A549 (cell line): ENCODE measurements around the gene GADD45B. TPM values are rescaled to one million over a fixed set of nuclear protein-coding genes. Genes with fewer than 3 reads are reported as not detected.
A peak's percentile ranks its signal among the peaks of the same experiment; 100 is the strongest.

Experiments used
- ATAC-seq, 2 experiments: fragments of 200-7000 bp in 1 of 2; fragments of >200 bp in 1 of 2; cut with Nextera tagmentation in 1 of 2; cut with Tn5 transposase in 1 of 2; 3 replicates each; pipeline versions ENCODE4 v1.8.0 to v1.9.1; 2018 to 2020; ENCODE audit warnings: mild to moderate bottlenecking in 1 of 2, moderate library complexity in 1 of 2
- CTCF ChIA-PET: fragments of 300-600 bp; sonication (Branson Sonifier 250); formaldehyde crosslinking; extraction: SDS; loops from one replicate; lab custom pipeline; 2021; ENCODE audit warnings: antibody characterized with exemption, inconsistent platforms; lab: Yijun Ruan, JAX
- POLR2A ChIA-PET: fragments of 350-600 bp; formaldehyde crosslinking; extraction: SDS; loops from one replicate; lab custom pipeline; 2021; ENCODE audit warnings: antibody characterized with exemption, inconsistent platforms; lab: Yijun Ruan, JAX
- DNase-seq, 2 experiments: peaks; one replicate each; pipeline versions ENCODE4 v3.0.0 to v3.0.0-alpha.2; 2011 to 2016; ENCODE audit warnings: low read depth in 1 of 2, low spot score in 1 of 2
- FAIRE-seq: peaks from 2 replicates; lab custom pipeline; 2011; peaks lifted over from hg19 to GRCh38; lab: Jason Lieb, UNC
- H3K27ac ChIP-seq, 2 experiments: fragments of >200 bp; sonication (Bioruptor Twin); formaldehyde crosslinking; 3 replicates each; pipeline ENCODE4 v1.5.1; 2016 to 2017
- H3K4me1 ChIP-seq: fragments of >200 bp; sonication (Bioruptor Twin); formaldehyde crosslinking; 3 replicates; pipeline ENCODE4 v1.6.1; 2016
- H3K4me2 ChIP-seq: fragments of >200 bp; sonication (Bioruptor Twin); formaldehyde crosslinking; 3 replicates; pipeline ENCODE4 v1.6.1; 2016
- H3K4me3 ChIP-seq: fragments of >200 bp; sonication (Bioruptor Twin); formaldehyde crosslinking; 3 replicates; pipeline ENCODE4 v1.5.1; 2016
- H3K9me3 ChIP-seq: fragments of >200 bp; sonication (Bioruptor Twin); formaldehyde crosslinking; 3 replicates; pipeline ENCODE4 v1.6.1; 2016
- BHLHE40 ChIP-seq: IDR thresholded peaks from 2 replicates; pipeline ENCODE4 v1.6.1; 2012; ENCODE audit warnings: low read depth, low read length, inconsistent platforms
- CEBPB ChIP-seq, 2 experiments: fragments of >200 bp in 1 of 2; sonication (Bioruptor Twin) in 1 of 2; formaldehyde crosslinking in 1 of 2; IDR thresholded peaks; 2 replicates each; pipeline ENCODE4 v1.6.1; 2012 to 2016
- EHF ChIP-seq: fragments of 250-450 bp; sonication (Bioruptor Pico); IDR thresholded peaks from 2 replicates; pipeline ENCODE4 v1.5.0; 2020; ENCODE audit warnings: mild to moderate bottlenecking
- FOSB ChIP-seq: fragments of 250-450 bp; sonication (Bioruptor Pico); IDR thresholded peaks from 2 replicates; pipeline ENCODE4 v1.5.0; 2020; ENCODE audit warnings: mild to moderate bottlenecking, moderate library complexity
- GATA3 ChIP-seq: IDR thresholded peaks from 2 replicates; pipeline ENCODE4 v1.6.1; 2012; ENCODE audit warnings: borderline replicate concordance
- JUN ChIP-seq, 2 experiments: fragments of >200 bp; sonication (Bioruptor Twin); formaldehyde crosslinking; IDR thresholded peaks; 2 replicates in 1 of 2; 3 replicates in 1 of 2; pipeline ENCODE4 v1.6.1; 2016 to 2017
- MYC ChIP-seq: IDR thresholded peaks from 2 replicates; pipeline ENCODE4 v1.6.1; 2012; ENCODE audit warnings: mild to moderate bottlenecking, inconsistent platforms, low read length, improper control_type of control experiment, borderline replicate concordance
- PHF8 ChIP-seq: fragments of 200-600 bp; sonication (generic); IDR thresholded peaks from 2 replicates; pipeline ENCODE4 v1.6.1; 2016; ENCODE audit warnings: low read depth, mild to moderate bottlenecking, antibody characterized with exemption, moderate library complexity, borderline replicate concordance
- POLR2A ChIP-seq: IDR thresholded peaks from 2 replicates; pipeline ENCODE4 v1.6.1; 2012; ENCODE audit warnings: mild to moderate bottlenecking, low read length
- ZFP36 ChIP-seq: fragments of 450-650 bp; IDR thresholded peaks from 2 replicates; pipeline ENCODE4 v1.6.1; 2014; ENCODE audit warnings: borderline replicate concordance; ENCODE audit not compliant: partially characterized antibody
- WGBS: methylation state at CpG from one replicate; pipeline ENCODE4 v1.1.6; 2017; ENCODE audit errors: missing lambda C conversion rate; 5-methylcytosine and 5-hydroxymethylcytosine counted together
- polyA plus RNA-seq, 4 experiments: library from polyadenylated mRNA; depleted of rRNA in 3 of 4; stranded (reverse); fragments of >200 nt; fragmentation: RNase III in 1 of 4; extraction: RNeasy Plus Mini Kit Qiagen cat#74134 plus additional on column Dnase treatment in 1 of 4; gene quantifications; 2 replicates in 3 of 4; 3 replicates in 1 of 4; pipeline ENCODE4 v1.2.3, GENCODE V29; 2011 to 2017
- TF ChIP-seq, protein P1 (sequence below): fragments of 450-650 bp; IDR thresholded peaks from 2 replicates; pipeline ENCODE4 v1.6.1; 2014; ENCODE audit warnings: antibody characterized with exemption
- TF ChIP-seq, protein P2 (sequence below): fragments of 250-450 bp; sonication (Bioruptor Pico); IDR thresholded peaks from 2 replicates; pipeline ENCODE4 v1.5.0; 2020; ENCODE audit warnings: low read depth, mild to moderate bottlenecking, moderate library complexity
- TF ChIP-seq, protein P3 (sequence below): IDR thresholded peaks from 2 replicates; pipeline ENCODE4 v1.6.1; 2012; ENCODE audit warnings: low read depth, borderline replicate concordance
- TF ChIP-seq, protein P4 (sequence below): IDR thresholded peaks from 2 replicates; pipeline ENCODE4 v1.6.1; 2012
- TF ChIP-seq, protein P5 (sequence below): fragments of 150-350 bp; IDR thresholded peaks from 2 replicates; pipeline ENCODE4 v1.6.1; 2014; ENCODE audit warnings: low read depth, mild to moderate bottlenecking, low read length
- TF ChIP-seq, protein P6 (sequence below): fragments of 200-600 bp; sonication (generic); IDR thresholded peaks from 2 replicates; pipeline ENCODE4 v1.6.1; 2016; ENCODE audit warnings: antibody characterized with exemption, mild to moderate bottlenecking, moderate library complexity
- TF ChIP-seq, protein P7 (sequence below): fragments of >200 bp; sonication (Bioruptor Twin); formaldehyde crosslinking; IDR thresholded peaks from 3 replicates; pipeline ENCODE4 v1.6.1; 2016

The GADD45B gene
- polyA plus RNA-seq, 2 of the 4 experiments (the other 2 are of a cell fraction) = 39.9 to 72.5 TPM

DNA sequence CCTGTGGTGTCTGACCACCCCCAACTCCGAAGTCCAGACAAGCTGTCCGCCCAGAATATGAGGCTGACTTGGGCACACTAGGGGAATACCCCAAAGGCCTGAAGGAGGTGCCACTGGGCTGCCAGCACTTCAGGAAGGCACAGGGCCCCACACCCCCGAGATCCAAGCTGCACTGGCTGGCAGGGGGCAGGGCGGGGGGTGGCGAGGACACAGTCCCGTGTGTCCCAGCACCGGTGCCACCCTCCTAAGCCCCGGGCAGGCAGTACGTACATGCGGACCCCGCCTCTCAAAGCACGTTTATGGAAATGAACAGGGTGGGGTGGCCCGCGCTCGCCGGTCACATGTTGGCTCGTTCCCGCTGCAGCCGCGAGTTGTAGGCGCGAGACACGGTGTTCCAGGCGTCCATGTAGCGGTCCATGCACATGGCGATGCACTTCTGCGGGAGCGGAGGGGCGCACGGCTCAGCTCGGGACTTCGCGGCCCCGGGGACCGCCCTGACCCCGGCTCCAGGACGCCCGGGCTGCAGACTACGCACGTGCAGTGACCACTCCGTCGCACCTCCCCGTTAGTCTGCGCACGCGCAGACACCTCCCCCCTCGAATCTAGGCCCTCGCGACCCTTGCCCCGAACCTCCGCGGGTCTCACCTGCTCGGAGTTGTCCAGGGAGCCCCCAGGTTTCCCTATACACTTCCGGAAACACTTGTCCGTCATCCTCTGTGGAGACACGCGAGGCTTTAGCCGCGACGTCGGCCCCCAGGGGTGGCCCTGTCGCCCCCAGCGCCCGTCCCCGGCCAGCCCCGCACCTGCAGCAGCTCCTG, 49.1 kb upstream of the GADD45B start:
- POLR2A ChIA-PET = interaction anchor here (0.6 to 1.9 kb wide), 8 partner anchors 15 to 184 kb away, joined by 3 to 16 read pairs (median 3); partner anchors contain the start of genes GADD45B and LMNB2
- H3K4me2 ChIP-seq = peak overlapping the region; percentile 97
- no peaks in the 10 kb centered on the region for H3K9me3 ChIP-seq
- CTCF ChIA-PET = interaction anchor here (1.0 to 1.7 kb wide), 5 partner anchors 28 to 194 kb away, joined by 3 to 10 read pairs (median 4); no protein-coding TSS in a partner anchor
- WGBS = 2% methylated on average over 18 of the region's 66 CpGs
- DNase-seq = peak; percentile 39 to 59
- H3K4me3 ChIP-seq = peak overlapping the region; percentile 95
- H3K4me1 ChIP-seq = peaks cover 17% of the 10 kb centered on the region; the same call in 2 of the 3 replicates
- peak; percentile 28 to 55; a peak in 5 of 6 replicates for ATAC-seq
- no peak for FAIRE-seq
- H3K27ac ChIP-seq = peak overlapping the region; percentile 97 to 99
- TF ChIP-seq, protein P1, sequence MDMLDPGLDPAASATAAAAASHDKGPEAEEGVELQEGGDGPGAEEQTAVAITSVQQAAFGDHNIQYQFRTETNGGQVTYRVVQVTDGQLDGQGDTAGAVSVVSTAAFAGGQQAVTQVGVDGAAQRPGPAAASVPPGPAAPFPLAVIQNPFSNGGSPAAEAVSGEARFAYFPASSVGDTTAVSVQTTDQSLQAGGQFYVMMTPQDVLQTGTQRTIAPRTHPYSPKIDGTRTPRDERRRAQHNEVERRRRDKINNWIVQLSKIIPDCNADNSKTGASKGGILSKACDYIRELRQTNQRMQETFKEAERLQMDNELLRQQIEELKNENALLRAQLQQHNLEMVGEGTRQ = peak; percentile 41
- TF ChIP-seq, protein P2, sequence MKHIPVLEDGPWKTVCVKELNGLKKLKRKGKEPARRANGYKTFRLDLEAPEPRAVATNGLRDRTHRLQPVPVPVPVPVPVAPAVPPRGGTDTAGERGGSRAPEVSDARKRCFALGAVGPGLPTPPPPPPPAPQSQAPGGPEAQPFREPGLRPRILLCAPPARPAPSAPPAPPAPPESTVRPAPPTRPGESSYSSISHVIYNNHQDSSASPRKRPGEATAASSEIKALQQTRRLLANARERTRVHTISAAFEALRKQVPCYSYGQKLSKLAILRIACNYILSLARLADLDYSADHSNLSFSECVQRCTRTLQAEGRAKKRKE (CRISPR knock-in tag) = 0 out of 2 replicates have a peak, but pooled peaks have one; percentile 50
- TF ChIP-seq, protein P3, sequence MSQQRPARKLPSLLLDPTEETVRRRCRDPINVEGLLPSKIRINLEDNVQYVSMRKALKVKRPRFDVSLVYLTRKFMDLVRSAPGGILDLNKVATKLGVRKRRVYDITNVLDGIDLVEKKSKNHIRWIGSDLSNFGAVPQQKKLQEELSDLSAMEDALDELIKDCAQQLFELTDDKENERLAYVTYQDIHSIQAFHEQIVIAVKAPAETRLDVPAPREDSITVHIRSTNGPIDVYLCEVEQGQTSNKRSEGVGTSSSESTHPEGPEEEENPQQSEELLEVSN = peak; percentile 89
- TF ChIP-seq EHF (CRISPR knock-in tag) = 0 out of 2 replicates have a peak, but pooled peaks have one; percentile 8
- TF ChIP-seq, protein P4, sequence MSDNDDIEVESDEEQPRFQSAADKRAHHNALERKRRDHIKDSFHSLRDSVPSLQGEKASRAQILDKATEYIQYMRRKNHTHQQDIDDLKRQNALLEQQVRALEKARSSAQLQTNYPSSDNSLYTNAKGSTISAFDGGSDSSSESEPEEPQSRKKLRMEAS = peak; percentile 90
- TF ChIP-seq, protein P5, sequence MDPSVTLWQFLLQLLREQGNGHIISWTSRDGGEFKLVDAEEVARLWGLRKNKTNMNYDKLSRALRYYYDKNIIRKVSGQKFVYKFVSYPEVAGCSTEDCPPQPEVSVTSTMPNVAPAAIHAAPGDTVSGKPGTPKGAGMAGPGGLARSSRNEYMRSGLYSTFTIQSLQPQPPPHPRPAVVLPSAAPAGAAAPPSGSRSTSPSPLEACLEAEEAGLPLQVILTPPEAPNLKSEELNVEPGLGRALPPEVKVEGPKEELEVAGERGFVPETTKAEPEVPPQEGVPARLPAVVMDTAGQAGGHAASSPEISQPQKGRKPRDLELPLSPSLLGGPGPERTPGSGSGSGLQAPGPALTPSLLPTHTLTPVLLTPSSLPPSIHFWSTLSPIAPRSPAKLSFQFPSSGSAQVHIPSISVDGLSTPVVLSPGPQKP = no peak
- peak; percentile 5; the same call in 1 of the 2 replicates for TF ChIP-seq POLR2A
- TF ChIP-seq BHLHE40 = 0 out of 2 replicates have a peak, but pooled peaks have one; percentile 24
- TF ChIP-seq, protein P6, sequence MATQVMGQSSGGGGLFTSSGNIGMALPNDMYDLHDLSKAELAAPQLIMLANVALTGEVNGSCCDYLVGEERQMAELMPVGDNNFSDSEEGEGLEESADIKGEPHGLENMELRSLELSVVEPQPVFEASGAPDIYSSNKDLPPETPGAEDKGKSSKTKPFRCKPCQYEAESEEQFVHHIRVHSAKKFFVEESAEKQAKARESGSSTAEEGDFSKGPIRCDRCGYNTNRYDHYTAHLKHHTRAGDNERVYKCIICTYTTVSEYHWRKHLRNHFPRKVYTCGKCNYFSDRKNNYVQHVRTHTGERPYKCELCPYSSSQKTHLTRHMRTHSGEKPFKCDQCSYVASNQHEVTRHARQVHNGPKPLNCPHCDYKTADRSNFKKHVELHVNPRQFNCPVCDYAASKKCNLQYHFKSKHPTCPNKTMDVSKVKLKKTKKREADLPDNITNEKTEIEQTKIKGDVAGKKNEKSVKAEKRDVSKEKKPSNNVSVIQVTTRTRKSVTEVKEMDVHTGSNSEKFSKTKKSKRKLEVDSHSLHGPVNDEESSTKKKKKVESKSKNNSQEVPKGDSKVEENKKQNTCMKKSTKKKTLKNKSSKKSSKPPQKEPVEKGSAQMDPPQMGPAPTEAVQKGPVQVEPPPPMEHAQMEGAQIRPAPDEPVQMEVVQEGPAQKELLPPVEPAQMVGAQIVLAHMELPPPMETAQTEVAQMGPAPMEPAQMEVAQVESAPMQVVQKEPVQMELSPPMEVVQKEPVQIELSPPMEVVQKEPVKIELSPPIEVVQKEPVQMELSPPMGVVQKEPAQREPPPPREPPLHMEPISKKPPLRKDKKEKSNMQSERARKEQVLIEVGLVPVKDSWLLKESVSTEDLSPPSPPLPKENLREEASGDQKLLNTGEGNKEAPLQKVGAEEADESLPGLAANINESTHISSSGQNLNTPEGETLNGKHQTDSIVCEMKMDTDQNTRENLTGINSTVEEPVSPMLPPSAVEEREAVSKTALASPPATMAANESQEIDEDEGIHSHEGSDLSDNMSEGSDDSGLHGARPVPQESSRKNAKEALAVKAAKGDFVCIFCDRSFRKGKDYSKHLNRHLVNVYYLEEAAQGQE = no peak
- TF ChIP-seq PHF8 = peak; percentile 49; the same call in 1 of the 2 replicates

DNA sequence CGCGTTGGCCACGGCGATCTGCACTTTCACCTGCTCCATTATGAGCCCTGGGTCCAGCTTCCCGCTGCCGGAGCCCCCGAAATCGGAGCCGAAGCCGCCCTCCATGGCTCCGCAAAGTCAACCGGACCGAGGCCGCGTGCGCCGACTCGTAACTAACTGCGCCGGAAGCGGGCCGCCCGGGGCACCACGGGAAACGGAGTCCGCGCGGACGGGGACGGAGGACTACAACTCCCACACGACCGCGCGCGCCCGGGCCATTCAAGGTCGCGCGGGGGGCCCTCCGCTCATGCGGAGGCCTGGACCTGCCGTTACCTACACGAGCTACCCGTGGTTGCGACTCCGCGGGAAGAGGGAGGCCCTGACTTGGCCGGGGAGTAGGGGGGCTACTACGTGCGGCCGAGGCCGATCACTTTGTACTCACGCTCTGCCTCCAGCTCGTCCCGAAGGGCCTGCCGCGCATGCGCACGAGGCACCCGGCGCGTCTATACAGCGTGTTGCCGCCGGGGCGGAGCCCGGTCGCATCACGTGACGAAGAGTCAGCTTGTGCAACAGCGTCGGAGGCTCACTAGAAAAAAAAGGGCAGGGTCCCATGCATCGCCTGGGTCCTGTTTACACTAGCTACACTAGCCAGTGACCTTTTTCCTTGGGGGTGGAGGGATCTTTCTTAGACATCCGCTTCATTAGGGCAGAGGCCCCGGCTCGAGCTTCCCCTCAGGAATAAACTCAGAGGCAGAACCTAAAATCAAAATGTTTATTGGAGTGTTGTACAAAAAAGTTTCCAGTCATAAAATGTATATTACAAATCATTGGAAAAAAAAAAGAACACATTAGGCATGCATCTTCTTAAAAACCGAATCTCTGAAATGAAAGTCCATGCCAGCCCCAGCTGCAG, 48.3 kb upstream of the GADD45B start, which contains the start of gene TIMM13:
TSS of gene TIMM13 (minus strand) at position 158 of the 892 bp plus-strand sequence. CDS start at position 105, 53 bp downstream.
- CTCF ChIA-PET = interaction anchor here (0.6 to 1.7 kb wide), 9 partner anchors 13 to 1229 kb away, joined by 3 to 10 read pairs (median 4); no protein-coding TSS in a partner anchor
- peak within 1 kb of the TSS; percentile 95 for H3K4me3 ChIP-seq
- WGBS = 6% methylated on average over 8 of the region's 77 CpGs
- peaks cover 17% of the 10 kb centered on the region; the same call in 2 of the 3 replicates for H3K4me1 ChIP-seq
- ATAC-seq = peak; percentile 87 to 90
- no peak for FAIRE-seq
- peak within 1 kb of the TSS; percentile 97 to 99 for H3K27ac ChIP-seq
- H3K9me3 ChIP-seq = no peaks in the 10 kb centered on the region
- DNase-seq = peak; percentile 78 to 94
- H3K4me2 ChIP-seq = peak within 1 kb of the TSS; percentile 97
- POLR2A ChIA-PET = interaction anchor here (0.6 to 1.9 kb wide), 10 partner anchors 10 to 276 kb away, joined by 3 to 16 read pairs (median 3); partner anchors contain the start of genes AP3D1, GADD45B and LMNB2
- TF ChIP-seq, protein P7, sequence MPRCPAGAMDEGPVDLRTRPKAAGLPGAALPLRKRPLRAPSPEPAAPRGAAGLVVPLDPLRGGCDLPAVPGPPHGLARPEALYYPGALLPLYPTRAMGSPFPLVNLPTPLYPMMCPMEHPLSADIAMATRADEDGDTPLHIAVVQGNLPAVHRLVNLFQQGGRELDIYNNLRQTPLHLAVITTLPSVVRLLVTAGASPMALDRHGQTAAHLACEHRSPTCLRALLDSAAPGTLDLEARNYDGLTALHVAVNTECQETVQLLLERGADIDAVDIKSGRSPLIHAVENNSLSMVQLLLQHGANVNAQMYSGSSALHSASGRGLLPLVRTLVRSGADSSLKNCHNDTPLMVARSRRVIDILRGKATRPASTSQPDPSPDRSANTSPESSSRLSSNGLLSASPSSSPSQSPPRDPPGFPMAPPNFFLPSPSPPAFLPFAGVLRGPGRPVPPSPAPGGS = peak; percentile 41; the same call in 1 of the 3 replicates
- TF ChIP-seq PHF8 (no peak), MYC (peak; percentile 90), JUN (IDR thresholded peaks at IDR 0.05) (peak; percentile 45 to 80; a peak in 2 of 5 replicates), CEBPB (IDR thresholded peaks at IDR 0.05) (peak; percentile 45 to 88; a peak in 3 of 4 replicates), GATA3 (no peak), FOSB (CRISPR knock-in tag) (no peak), ZFP36 (no peak), POLR2A (peak; percentile 4; the same call in 1 of the 2 replicates)
- TF ChIP-seq, protein P1 = peak; percentile 96
- TF ChIP-seq, protein P3 = no peak
- TF ChIP-seq, protein P4 = peak; percentile 88
